Suprapubic skin (tissue), 3 donors: ENCODE results near the gene LOC128125822.

Experiments used
- EP300 ChIP-seq: sonication (generic); formaldehyde crosslinking; IDR thresholded peaks from one replicate; pipeline ENCODE4 v1.6.1; 2017; ENCODE audit warnings: antibody characterized with exemption
- POLR2A ChIP-seq, 2 donors: fragments of 450-650 bp; IDR thresholded peaks; one replicate each; pipeline ENCODE4 v1.6.1; 2017; ENCODE audit warnings: antibody characterized with exemption in 2 of 2, mild to moderate bottlenecking in 2 of 2, moderate library complexity in 2 of 2
- TF ChIP-seq, protein P1 (sequence below), 2 donors: fragments of 200-600 bp in 1 of 2; fragments of 450-650 bp in 1 of 2; sonication (generic) in 1 of 2; IDR thresholded peaks; one replicate each; pipeline ENCODE4 v1.5.1; 2016 to 2019; ENCODE audit warnings: antibody characterized with exemption in 2 of 2, mild to moderate bottlenecking in 1 of 2, moderate library complexity in 1 of 2

DNA sequence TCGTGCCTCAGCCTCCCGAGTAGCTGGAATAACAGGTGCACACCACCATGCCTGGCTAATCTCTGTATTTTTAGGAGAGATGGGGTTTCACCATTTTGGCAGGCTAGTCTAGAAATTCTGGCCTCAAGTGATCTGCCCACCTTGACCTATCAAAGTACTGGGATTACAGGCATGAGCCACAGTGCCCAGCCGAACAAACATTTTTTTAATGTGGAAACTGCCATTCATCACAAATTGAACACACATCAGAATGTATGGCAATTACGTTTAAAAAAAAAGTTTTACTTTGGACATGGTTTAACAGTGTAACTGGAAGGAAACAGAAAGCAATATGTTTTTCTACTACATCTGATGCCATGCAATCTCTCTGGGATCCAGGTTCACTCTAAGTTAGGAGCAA is 38.3 kb upstream of the LOC128125822 start:
- TF ChIP-seq, protein P1, sequence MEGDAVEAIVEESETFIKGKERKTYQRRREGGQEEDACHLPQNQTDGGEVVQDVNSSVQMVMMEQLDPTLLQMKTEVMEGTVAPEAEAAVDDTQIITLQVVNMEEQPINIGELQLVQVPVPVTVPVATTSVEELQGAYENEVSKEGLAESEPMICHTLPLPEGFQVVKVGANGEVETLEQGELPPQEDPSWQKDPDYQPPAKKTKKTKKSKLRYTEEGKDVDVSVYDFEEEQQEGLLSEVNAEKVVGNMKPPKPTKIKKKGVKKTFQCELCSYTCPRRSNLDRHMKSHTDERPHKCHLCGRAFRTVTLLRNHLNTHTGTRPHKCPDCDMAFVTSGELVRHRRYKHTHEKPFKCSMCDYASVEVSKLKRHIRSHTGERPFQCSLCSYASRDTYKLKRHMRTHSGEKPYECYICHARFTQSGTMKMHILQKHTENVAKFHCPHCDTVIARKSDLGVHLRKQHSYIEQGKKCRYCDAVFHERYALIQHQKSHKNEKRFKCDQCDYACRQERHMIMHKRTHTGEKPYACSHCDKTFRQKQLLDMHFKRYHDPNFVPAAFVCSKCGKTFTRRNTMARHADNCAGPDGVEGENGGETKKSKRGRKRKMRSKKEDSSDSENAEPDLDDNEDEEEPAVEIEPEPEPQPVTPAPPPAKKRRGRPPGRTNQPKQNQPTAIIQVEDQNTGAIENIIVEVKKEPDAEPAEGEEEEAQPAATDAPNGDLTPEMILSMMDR (IDR thresholded peaks at IDR 0.05) = no peak
- TF ChIP-seq POLR2A (IDR thresholded peaks at IDR 0.05) = no peak
- no peak for TF ChIP-seq EP300
